ENCODE results near the gene DCAF15.
A peak's percentile ranks its signal among the peaks of the same experiment; 100 is the strongest.

DCAF15 gene

GRCh38 chr19:13976446-13976845, 24.1 kb downstream of the DCAF15 start:
- no peak for DNase-seq (ENCODE audit: low read depth in 2 of 2)

GRCh38 chr19:13977803-13978202, 25.5 kb downstream of the DCAF15 start:
- DNase-seq (ENCODE audit: low read depth in 2 of 2): no peak

- no peak for DNase-seq (ENCODE audit: low read depth in 2 of 2)
Measured at GRCh38 chr19:13978351-13979243, 26.3 kb downstream of the DCAF15 start.

GRCh38 chr19:13979244-13979615, 26.9 kb downstream of the DCAF15 start:
- DNase-seq (ENCODE audit: low read depth in 2 of 2): no peak

- no peak for DNase-seq (ENCODE audit: low read depth in 2 of 2)
Measured at GRCh38 chr19:13979686-13980085, 27.4 kb downstream of the DCAF15 start.

- DNase-seq (ENCODE audit: low read depth in 2 of 2): no peak
Measured at GRCh38 chr19:13980340-13980739, 28.0 kb downstream of the DCAF15 start.

GRCh38 chr19:13981021-13981420, 28.7 kb downstream of the DCAF15 start:
- DNase-seq (ENCODE audit: low read depth in 2 of 2): no peak

GRCh38 chr19:13981467-13981866, 29.2 kb downstream of the DCAF15 start:
- DNase-seq (ENCODE audit: low read depth in 2 of 2): no peak

- DNase-seq (ENCODE audit: low read depth in 2 of 2): no peak
Measured at GRCh38 chr19:13981988-13982501, 29.7 kb downstream of the DCAF15 start.

- no peak for DNase-seq (ENCODE audit: low read depth in 2 of 2)
Measured at GRCh38 chr19:13982773-13983172, 30.5 kb downstream of the DCAF15 start.

- no peak for DNase-seq (ENCODE audit: low read depth in 2 of 2)
Measured at GRCh38 chr19:13983213-13983889, 31.0 kb downstream of the DCAF15 start.

GRCh38 chr19:13984186-13984585, 31.9 kb downstream of the DCAF15 start:
- DNase-seq (ENCODE audit: low read depth in 2 of 2): no peak

- no peak for DNase-seq (ENCODE audit: low read depth in 2 of 2)
Measured at GRCh38 chr19:13984875-13985741, 32.8 kb downstream of the DCAF15 start.

GRCh38 chr19:13985771-13986347, 33.5 kb downstream of the DCAF15 start:
- no peak for DNase-seq (ENCODE audit: low read depth in 2 of 2)

- DNase-seq (ENCODE audit: low read depth in 2 of 2): peak; percentile 97 to 98
Measured at GRCh38 chr19:13986348-13986904, 34.1 kb downstream of the DCAF15 start.

GRCh38 chr19:13987101-13987890, 35.0 kb downstream of the DCAF15 start:
- DNase-seq (ENCODE audit: low read depth in 2 of 2): no peak

GRCh38 chr19:13989487-13989886, 37.2 kb downstream of the DCAF15 start:
- no peak for DNase-seq (ENCODE audit: low read depth in 2 of 2)

- DNase-seq (ENCODE audit: low read depth in 2 of 2): no peak
Measured at GRCh38 chr19:13990085-13990484, 37.8 kb downstream of the DCAF15 start.

- DNase-seq (ENCODE audit: low read depth in 2 of 2): no peak
Measured at GRCh38 chr19:13992025-13992424, 39.7 kb downstream of the DCAF15 start.

- no peak for DNase-seq (ENCODE audit: low read depth in 2 of 2)
Measured at GRCh38 chr19:13993590-13994300, 41.4 kb downstream of the DCAF15 start.
